Measurements from ENCODE around the gene ERGIC3. TPM values are rescaled to one million over a fixed set of nuclear protein-coding genes. Genes with fewer than 3 reads are reported as not detected.

Gene ERGIC3
- total and polyA plus RNA-seq, 2 of the 13 experiments (the other 11 are each of a cell fraction or from before 2014, with no cell fraction given): 407 to 670 TPM

GRCh38 chr20:35502352-35502751 is 39.5 kb upstream of the ERGIC3 start (continued):
- TF ChIP-seq ZBTB2 (CRISPR knock-in tag; IDR thresholded peaks at IDR 0.05; ENCODE audit: low read depth) (no peak), ZUFSP (CRISPR knock-in tag; IDR thresholded peaks at IDR 0.05; ENCODE audit: borderline replicate concordance) (no peak), FOXO1 (CRISPR knock-in tag; IDR thresholded peaks at IDR 0.05) (no peak), SKI (IDR thresholded peaks at IDR 0.05; ENCODE audit: partially characterized antibody) (no peak), IKZF5 (CRISPR knock-in tag; IDR thresholded peaks at IDR 0.05) (no peak)

GRCh38 chr20:35503281-35503680 is 38.6 kb upstream of the ERGIC3 start:
- DNase-seq (ENCODE audit: low spot score) (no peak), ATAC-seq (no peak), FAIRE-seq (no peak)
- H3K27me3 ChIP-seq (ENCODE audit: control insufficient read depth in 1 of 2, insufficient read depth in 2 of 2, low read length in 2 of 2): no peaks in the 10 kb centered on the region
- in situ Hi-C loops (cut with HindIII; ENCODE audit: extremely low pct_ligation_motif_present, low pct_unique_long_range_greater_than_20kb) (no loop called here), intact Hi-C loops (cut with micrococcal nuclease; ENCODE audit: unreplicated experiment) (no loop called here)
- WGBS (ENCODE audit: low lambda C conversion rate): 96% methylated on average over 10 of the region's 10 CpGs
- no peak overlapping the region for H3K9ac ChIP-seq (ENCODE audit: insufficient read depth, low read depth, low read length)
- H3K27ac ChIP-seq (ENCODE audit: extremely low read length, insufficient read depth, low read length): no peak overlapping the region
- BruUV-seq (replicated peaks): no TSS peak
- POLR2A ChIA-PET: no interaction called here
- CTCF ChIA-PET (ENCODE audit: low intra/inter-chr PET ratio, low total read pairs): no interaction called here
- H3K4me1 ChIP-seq (ENCODE audit: insufficient read depth, low read length): peaks cover 9% of the 10 kb centered on the region; the same call in 1 of the 2 replicates
- H3K4me2 ChIP-seq (ENCODE audit: low read depth, low read length): no peak overlapping the region
- no peak for TF ChIP-seq HDAC6 (IDR thresholded peaks at IDR 0.05; ENCODE audit: low read depth, low read length)
- H4K20me1 ChIP-seq (ENCODE audit: insufficient read depth, low read length): no peaks in the 10 kb centered on the region
- H3K79me2 ChIP-seq (ENCODE audit: insufficient read depth, low read length): no peaks in the 10 kb centered on the region
- H3K9me3 ChIP-seq (ENCODE audit: low read length): no peaks in the 10 kb centered on the region
- peaks cover 72 to 98% of the 10 kb centered on the region in 2 experiments for H3K36me3 ChIP-seq (replicated peaks in 1 of 2; ENCODE audit: control insufficient read depth in 1 of 2, insufficient read depth in 2 of 2, low read length in 2 of 2)
- no peak overlapping the region for H3K4me3 ChIP-seq (replicated peaks in 1 of 3; ENCODE audit: insufficient read depth in 1 of 3, low read depth in 2 of 3, low read length in 3 of 3)
- no peak overlapping the region for H2AFZ ChIP-seq (ENCODE audit: low read length)
